HG03045 (cell line): Measurements from ENCODE around the gene MTCH1.

Source experiments
- ATAC-seq: cut with Tn5 transposase; IDR thresholded peaks from one replicate; pipeline ENCODE4 v1.9.1; 2021; ENCODE audit warnings: mild to moderate bottlenecking, moderate library complexity; ENCODE audit not compliant: unreplicated experiment

Gene MTCH1

DNA sequence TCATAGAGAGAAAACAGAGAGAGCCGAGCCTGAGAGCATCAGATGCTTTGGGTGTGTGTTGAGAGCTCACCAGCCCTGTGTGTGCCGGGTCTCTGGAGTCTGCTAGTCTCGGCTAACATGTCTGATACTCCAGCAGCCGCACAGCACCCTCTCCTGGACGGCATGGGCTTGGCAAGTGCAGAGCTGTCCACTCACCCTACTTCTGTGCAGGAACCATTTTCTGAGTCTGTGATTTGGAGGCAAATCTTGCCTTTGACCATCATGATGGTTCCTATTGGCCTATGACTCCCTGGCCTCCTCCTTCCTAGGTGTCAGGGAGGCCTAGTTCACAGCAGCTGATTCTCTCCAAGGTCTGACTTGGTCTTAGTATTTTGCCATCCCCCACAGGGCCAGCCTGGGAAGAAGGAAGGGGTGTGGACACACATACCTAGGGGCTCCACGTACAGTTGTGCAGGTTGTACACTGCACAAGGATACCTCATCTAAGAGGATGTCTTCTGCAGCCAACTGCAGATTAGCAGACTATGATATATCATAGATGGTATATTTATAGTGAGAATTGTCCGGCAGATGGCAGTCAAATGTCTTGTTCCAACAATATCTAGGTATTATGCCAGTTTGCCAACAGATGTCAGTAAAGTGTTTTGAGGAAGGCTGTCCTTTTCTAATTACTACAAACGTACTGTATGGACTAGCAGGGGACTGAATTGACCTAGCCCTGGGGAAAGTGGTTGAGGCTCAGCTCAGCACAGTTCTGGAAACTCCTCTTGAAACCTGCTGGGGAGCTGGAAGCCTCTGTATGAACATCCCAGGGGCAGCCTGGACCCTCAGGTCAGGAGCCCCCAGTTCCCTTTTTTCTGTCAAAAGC lies 32.4 kb upstream of the MTCH1 start:
- ATAC-seq, result peak; percentile 89

GRCh38 chr6:37017606-37018197 lies 31.7 kb upstream of the MTCH1 start:
- ATAC-seq, result no peak

- ATAC-seq, result no peak
These were observed 31.0 kb upstream of the MTCH1 start for GRCh38 chr6:37016995-37017394.

GRCh38 chr6:37015532-37015931 lies 29.5 kb upstream of the MTCH1 start:
- ATAC-seq, result no peak

- no peak for ATAC-seq
These were observed 28.7 kb upstream of the MTCH1 start for GRCh38 chr6:37014667-37015066.

- ATAC-seq, result no peak
These were observed 27.8 kb upstream of the MTCH1 start for GRCh38 chr6:37013516-37014491.

DNA sequence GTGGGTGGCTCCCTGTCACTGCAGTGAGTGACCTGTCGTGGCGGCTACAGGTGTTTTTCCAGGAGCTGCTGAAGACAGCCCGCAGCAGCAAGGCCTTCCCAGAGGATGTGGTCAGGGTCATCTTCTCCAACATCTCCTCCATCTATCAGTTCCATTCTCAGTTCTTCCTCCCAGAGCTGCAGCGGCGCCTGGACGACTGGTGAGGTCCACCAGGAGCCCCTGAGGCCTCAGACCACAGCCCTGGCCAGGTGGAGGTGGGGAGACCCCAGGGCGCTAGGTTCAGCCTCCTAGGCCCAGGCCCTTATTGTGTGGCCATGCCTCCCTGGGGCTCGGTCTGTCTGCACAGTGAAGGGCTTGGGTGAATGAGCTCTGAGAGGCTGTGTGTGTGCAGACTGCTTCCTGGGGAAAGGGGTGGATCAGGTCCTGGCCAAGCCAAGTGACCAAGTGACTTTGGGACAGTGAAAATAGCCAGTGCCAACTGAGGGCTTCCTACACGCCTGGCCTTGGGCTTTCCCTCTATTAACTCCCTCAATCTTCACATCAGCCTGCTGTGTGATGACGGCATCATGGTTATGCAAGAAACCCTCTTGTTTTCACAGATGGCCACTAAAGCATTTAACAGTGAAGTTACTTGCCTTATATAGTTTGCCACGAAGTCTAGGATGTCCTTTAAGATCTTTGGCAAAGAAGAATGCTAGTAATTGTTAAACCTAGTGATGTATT lies 25.8 kb upstream of the MTCH1 start:
- ATAC-seq, result no peak

GRCh38 chr6:37010402-37010892 lies 24.5 kb upstream of the MTCH1 start:
- no peak for ATAC-seq

DNA sequence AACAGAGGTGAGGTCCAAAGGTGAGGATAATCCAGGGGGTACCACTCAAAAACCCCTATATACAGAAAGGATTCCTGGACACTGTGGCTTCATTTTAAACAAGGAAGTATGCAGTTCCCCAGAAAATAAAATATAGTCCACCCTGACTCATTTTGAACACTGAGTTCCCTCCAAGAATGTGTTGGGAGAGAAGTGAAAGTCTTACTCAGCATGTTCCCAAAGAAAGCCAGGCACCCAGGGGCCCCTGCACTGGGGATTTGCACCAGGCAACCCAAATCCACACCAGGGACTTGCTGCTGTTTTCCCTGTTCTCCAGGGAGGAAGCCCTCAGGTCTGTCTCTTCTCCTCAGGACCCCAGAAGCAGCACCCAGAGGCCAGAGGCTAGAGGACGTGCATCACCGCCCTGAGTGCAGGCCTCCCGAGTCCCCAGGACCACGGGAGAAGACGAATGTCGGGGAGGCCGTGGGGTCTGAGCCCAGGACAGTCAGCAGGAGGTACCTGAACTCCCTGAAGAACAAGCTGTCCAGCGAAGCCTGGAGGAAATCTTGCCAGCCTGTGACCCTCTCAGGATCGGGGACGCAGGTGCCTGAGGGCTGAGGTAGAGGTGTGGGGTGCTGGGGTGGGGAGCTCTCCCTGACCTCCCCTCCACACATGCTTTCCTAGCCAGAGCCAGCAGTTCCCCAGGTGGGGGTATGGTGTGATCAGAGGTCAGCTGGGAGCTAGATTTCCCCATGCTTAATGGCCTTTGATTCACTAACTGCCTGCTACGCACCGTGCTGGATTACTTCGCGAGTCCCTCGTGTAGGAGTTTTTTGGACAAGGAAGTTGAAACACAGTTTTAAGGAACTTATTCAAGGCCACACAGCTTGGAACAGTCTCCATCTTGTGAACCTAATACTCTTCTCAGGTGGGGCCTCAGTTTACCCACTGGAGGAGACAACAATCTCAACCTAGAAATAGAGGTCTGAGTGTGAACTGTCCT lies 22.8 kb upstream of the MTCH1 start:
- ATAC-seq, result no peak

GRCh38 chr6:37007340-37008043 lies 21.5 kb upstream of the MTCH1 start:
- no peak for ATAC-seq

GRCh38 chr6:37006793-37007339 lies 20.9 kb upstream of the MTCH1 start:
- no peak for ATAC-seq

DNA sequence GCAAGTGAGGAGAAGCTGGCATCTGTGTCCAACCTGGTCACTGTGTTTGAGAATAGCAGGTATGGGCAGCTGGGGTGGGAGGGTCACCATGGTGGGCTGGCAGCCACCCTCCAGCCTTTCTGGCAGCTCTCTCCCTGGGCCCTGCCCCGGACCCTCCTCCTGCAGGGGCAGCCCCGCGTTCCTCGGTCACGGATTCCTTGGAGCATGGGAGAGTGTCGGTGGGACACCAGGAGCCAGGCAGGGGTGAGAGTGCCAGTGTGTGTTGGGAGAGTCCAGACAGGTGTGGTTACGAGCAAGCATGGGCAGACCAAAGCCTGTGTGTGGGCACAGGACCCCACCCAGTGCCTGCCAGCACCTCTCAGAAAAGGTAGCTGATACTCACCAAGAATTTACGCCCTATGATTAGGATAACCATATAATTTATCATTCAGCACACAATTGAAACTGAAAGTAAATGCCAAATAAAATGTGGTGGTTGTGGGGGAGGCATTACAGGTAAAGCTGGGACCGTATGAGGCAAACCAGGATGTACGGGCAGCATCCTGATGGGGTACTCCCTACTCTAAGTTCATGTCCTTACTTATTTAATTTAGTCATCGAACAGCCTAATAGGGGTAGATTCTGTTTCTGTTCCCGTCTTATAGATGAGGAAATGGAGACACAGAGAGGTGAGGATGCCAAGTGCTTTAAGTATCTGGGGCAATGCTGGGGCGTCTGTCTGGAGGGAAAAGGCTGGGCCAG lies 20.0 kb upstream of the MTCH1 start:
- peak; percentile 4 for ATAC-seq

- ATAC-seq, result peak; percentile 66
These were observed 19.2 kb upstream of the MTCH1 start, which contains the start of gene FGD2 for GRCh38 chr6:37005061-37005810. Gene FGD2 (plus strand): TSS chr6:37005655. CDS start chr6:37005818, 163 bp downstream.

- no peak for ATAC-seq
These were observed 18.3 kb upstream of the MTCH1 start for GRCh38 chr6:37004044-37004980.

- no peak for ATAC-seq
These were observed 13.7 kb upstream of the MTCH1 start for GRCh38 chr6:36999751-37000125.
